DND-41 (cell line): Measurements from ENCODE around the gene LUZP2.
"Not testable (repeated sequence)": the region's sequence is repeated elsewhere in the genome, so short reads cannot be mapped to it uniquely, and the experiment has no call there.

Experiments used
- ATAC-seq: fragments of 200-7000 bp; cut with Tn5 transposase; 3 replicates; pipeline ENCODE4 v1.9.1; 2021; ENCODE audit warnings: low read depth; ENCODE audit not compliant: insufficient read depth
- DNase-seq: peaks from one replicate; pipeline ENCODE4 v3.0.0-alpha.2; 2020
- H2AFZ ChIP-seq: 2 replicates; pipeline ENCODE4 v1.6.0; 2012; ENCODE audit warnings: low read depth, low read length
- H3K27ac ChIP-seq: 2 replicates; pipeline ENCODE4 v1.5.1; 2012; ENCODE audit warnings: low read length, inconsistent platforms
- H3K27me3 ChIP-seq: fragments of 200-600 bp; sonication (generic); 2 replicates; pipeline ENCODE4 v1.6.0; 2012; ENCODE audit warnings: low read length, mild to moderate bottlenecking, inconsistent platforms; ENCODE audit not compliant: insufficient read depth, poor library complexity
- H3K36me3 ChIP-seq: 2 replicates; pipeline ENCODE4 v1.5.1; 2012; ENCODE audit warnings: low read length, inconsistent platforms; ENCODE audit not compliant: insufficient read depth
- H3K4me1 ChIP-seq: 2 replicates; pipeline ENCODE4 v1.5.1; 2012; ENCODE audit warnings: mild to moderate bottlenecking, low read length; ENCODE audit not compliant: insufficient read depth
- H3K4me2 ChIP-seq: 2 replicates; pipeline ENCODE4 v1.6.0; 2012; ENCODE audit warnings: mild to moderate bottlenecking, moderate library complexity, low read length, inconsistent platforms; ENCODE audit not compliant: insufficient read depth
- H3K4me3 ChIP-seq, 2 experiments: fragments of 200-600 bp in 1 of 2; shearing (Covaris generic) in 1 of 2; 2 replicates each; pipeline ENCODE4 v1.5.1; 2012 to 2016; ENCODE audit warnings: inconsistent platforms in 2 of 2, low read length in 2 of 2, mild to moderate bottlenecking in 2 of 2, low read depth in 1 of 2, moderate library complexity in 1 of 2
- H3K79me2 ChIP-seq: 2 replicates; pipeline ENCODE4 v1.6.0; 2012; ENCODE audit warnings: low read length, inconsistent platforms; ENCODE audit not compliant: insufficient read depth
- H3K9ac ChIP-seq: 2 replicates; pipeline ENCODE4 v1.6.0; 2012; ENCODE audit warnings: low read depth, mild to moderate bottlenecking, inconsistent platforms, low read length, moderate library complexity
- H3K9me3 ChIP-seq: 2 replicates; pipeline ENCODE4 v1.5.1; 2012; ENCODE audit warnings: low read length, moderate library complexity, mild to moderate bottlenecking, inconsistent platforms; ENCODE audit not compliant: insufficient read depth, severe bottlenecking
- H4K20me1 ChIP-seq: 2 replicates; pipeline ENCODE4 v1.6.0; 2012; ENCODE audit warnings: low read length; ENCODE audit not compliant: insufficient read depth
- EZH2 ChIP-seq: IDR thresholded peaks from 3 replicates; pipeline ENCODE4 v1.6.1; 2012; ENCODE audit warnings: borderline replicate concordance, low read depth, mild to moderate bottlenecking, moderate library complexity, low read length, inconsistent platforms; ENCODE audit not compliant: severe bottlenecking
- TF ChIP-seq, protein P1 (sequence below): IDR thresholded peaks from 2 replicates; pipeline ENCODE4 v1.5.1; 2012; ENCODE audit warnings: borderline replicate concordance, low read length, moderate library complexity, mild to moderate bottlenecking; ENCODE audit not compliant: poor library complexity, severe bottlenecking; ENCODE audit errors: extremely low read depth

LUZP2 gene

DNA sequence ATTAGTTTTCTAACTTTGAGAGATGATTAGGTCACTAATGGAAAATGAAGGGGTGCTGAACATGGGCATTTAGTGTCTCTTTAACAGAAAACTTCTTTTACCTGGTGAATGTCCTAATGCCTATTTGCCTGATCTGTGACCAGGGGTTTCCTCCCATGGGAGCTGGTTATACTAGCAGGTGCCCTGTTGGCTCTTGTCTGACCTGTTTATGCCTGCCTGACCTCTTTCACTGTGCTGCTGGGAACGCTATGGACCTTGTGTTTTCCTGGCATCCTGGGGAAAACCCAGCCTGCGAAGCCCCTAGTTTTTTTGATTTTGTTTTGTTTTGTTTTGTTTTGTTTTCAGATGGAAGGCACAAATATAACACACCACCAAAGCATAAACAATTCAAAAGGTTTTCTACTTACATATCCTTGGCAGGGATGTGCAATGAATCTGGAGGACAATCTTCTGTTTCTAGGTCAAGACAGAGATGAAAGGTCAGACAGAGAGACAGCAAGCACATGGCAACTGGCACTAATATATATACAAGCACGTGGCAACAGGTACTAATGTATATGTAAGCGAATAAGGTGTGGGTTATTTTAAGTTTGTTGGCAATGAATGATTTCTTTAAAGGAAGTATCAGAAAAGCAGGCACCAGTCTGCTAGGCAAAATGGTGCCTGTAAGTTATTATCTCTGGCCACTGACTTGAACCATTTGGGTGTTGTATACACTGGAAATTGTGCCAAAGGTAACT lies 390.2 kb downstream of the LUZP2 start:
- no peak for ATAC-seq
- Histone ChIP-seq H3K79me2 (no peaks in the 10 kb centered on the region), H3K36me3 (no peaks in the 10 kb centered on the region), H3K4me1 (no peaks in the 10 kb centered on the region), H2AFZ (no peak overlapping the region), H3K9ac (no peak overlapping the region), H3K27ac (no peak overlapping the region), H4K20me1 (no peaks in the 10 kb centered on the region), H3K27me3 (no peaks in the 10 kb centered on the region), H3K9me3 (no peaks in the 10 kb centered on the region), H3K4me2 (no peak overlapping the region), H3K4me3 (no peak overlapping the region)
- DNase-seq: no peak
- TF ChIP-seq, protein P1, sequence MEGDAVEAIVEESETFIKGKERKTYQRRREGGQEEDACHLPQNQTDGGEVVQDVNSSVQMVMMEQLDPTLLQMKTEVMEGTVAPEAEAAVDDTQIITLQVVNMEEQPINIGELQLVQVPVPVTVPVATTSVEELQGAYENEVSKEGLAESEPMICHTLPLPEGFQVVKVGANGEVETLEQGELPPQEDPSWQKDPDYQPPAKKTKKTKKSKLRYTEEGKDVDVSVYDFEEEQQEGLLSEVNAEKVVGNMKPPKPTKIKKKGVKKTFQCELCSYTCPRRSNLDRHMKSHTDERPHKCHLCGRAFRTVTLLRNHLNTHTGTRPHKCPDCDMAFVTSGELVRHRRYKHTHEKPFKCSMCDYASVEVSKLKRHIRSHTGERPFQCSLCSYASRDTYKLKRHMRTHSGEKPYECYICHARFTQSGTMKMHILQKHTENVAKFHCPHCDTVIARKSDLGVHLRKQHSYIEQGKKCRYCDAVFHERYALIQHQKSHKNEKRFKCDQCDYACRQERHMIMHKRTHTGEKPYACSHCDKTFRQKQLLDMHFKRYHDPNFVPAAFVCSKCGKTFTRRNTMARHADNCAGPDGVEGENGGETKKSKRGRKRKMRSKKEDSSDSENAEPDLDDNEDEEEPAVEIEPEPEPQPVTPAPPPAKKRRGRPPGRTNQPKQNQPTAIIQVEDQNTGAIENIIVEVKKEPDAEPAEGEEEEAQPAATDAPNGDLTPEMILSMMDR: no peak
- no peak for TF ChIP-seq EZH2

- Histone ChIP-seq H3K79me2 (no peaks in the 10 kb centered on the region), H2AFZ (no peak overlapping the region), H3K4me2 (no peak overlapping the region), H3K36me3 (no peaks in the 10 kb centered on the region), H4K20me1 (no peaks in the 10 kb centered on the region), H3K4me3 (no peak overlapping the region), H3K9ac (no peak overlapping the region), H3K9me3 (no peaks in the 10 kb centered on the region), H3K27ac (no peak overlapping the region), H3K27me3 (no peaks in the 10 kb centered on the region), H3K4me1 (no peaks in the 10 kb centered on the region)
- ATAC-seq (no peak), DNase-seq (no peak)
- TF ChIP-seq, protein P1: no peak
- TF ChIP-seq EZH2: no peak
These were observed 393.6 kb downstream of the LUZP2 start for GRCh38 chr11:24890426-24890825.

DNA sequence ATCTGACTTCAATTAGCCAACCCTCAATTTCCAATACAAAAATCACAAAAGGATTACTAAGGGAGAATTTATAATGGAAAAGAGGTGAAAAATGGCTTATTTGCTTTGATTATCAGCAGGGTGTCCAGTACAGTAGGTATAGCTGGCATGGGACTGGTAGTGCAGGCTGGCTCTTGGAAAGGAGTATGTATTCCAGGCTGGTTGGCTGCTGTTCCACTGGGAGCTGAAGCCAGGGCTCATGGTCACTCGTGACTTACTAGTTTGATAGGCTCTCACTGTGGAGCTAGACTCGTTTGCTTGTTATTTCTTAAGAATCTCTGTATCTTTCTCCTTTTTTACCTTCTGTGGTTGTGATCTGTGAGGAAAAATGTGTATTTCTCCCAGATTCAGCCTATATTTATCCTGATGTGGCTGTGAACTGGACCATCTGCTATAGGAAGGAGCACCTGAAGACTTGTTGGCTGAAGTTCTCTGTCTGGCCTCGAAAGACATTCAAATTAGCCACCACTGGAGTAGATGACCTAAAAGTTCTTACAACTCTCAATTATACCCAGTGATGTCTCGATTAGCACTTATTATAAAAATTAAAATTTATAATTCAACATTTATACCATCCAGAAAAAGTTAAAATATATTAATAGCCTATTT lies 395.1 kb downstream of the LUZP2 start:
- H3K4me2 ChIP-seq, H3K9ac ChIP-seq, H3K4me1 ChIP-seq, H3K27ac ChIP-seq, H3K27me3 ChIP-seq, H4K20me1 ChIP-seq, H3K4me3 ChIP-seq, DNase-seq, H3K79me2 ChIP-seq, ATAC-seq, H3K36me3 ChIP-seq, H3K9me3 ChIP-seq, H2AFZ ChIP-seq: not testable (repeated sequence)

- no peak for DNase-seq
- no peaks in the 10 kb centered on the region for H3K79me2 ChIP-seq
- H3K4me1 ChIP-seq: no peaks in the 10 kb centered on the region; the same call in 1 of the 2 replicates
- no peak overlapping the region for H3K4me2 ChIP-seq
- no peak overlapping the region for H3K9ac ChIP-seq
- no peak overlapping the region for H3K27ac ChIP-seq
- TF ChIP-seq EZH2: no peak
- TF ChIP-seq, protein P1: no peak
- H3K4me3 ChIP-seq: no peak overlapping the region
- no peak for ATAC-seq
- H3K9me3 ChIP-seq: no peaks in the 10 kb centered on the region
- H2AFZ ChIP-seq: no peak overlapping the region
- no peaks in the 10 kb centered on the region for H4K20me1 ChIP-seq
- H3K36me3 ChIP-seq: no peaks in the 10 kb centered on the region
- no peaks in the 10 kb centered on the region for H3K27me3 ChIP-seq
These were observed 399.4 kb downstream of the LUZP2 start for GRCh38 chr11:24896118-24896835.
